GM23248 (cell line): ENCODE results near the gene NEGR1. TPM values are rescaled to one million over a fixed set of nuclear protein-coding genes. Genes with fewer than 3 reads are reported as not detected.

Source experiments
- DNase-seq: peaks from one replicate; pipeline ENCODE4 v3.0.0-alpha.2; 2015
- H2AFZ ChIP-seq: fragments of 200-600 bp; sonication (generic); 2 replicates; pipeline ENCODE4 v1.6.1; 2016; ENCODE audit warnings: antibody characterized with exemption
- H3F3A ChIP-seq: fragments of 200-600 bp; sonication (generic); 2 replicates; pipeline ENCODE4 v1.6.1; 2016; ENCODE audit warnings: mild to moderate bottlenecking, antibody characterized with exemption, mixed run types; ENCODE audit not compliant: insufficient read depth
- H3K27ac ChIP-seq: fragments of 200-600 bp; sonication (generic); 2 replicates; pipeline ENCODE4 v1.5.1; 2016; ENCODE audit warnings: mild to moderate bottlenecking
- H3K27me3 ChIP-seq: fragments of 200-600 bp; sonication (generic); replicated peaks from 2 replicates; pipeline ENCODE4 v1.6.1; 2016; ENCODE audit warnings: mild to moderate bottlenecking; ENCODE audit not compliant: insufficient read depth
- H3K36me3 ChIP-seq: fragments of 200-600 bp; sonication (generic); 2 replicates; pipeline ENCODE4 v1.6.1; 2016; ENCODE audit warnings: low read depth, mild to moderate bottlenecking
- H3K4me1 ChIP-seq: fragments of 200-600 bp; sonication (generic); 2 replicates; pipeline ENCODE4 v1.6.1; 2016; ENCODE audit warnings: mild to moderate bottlenecking; ENCODE audit not compliant: insufficient read depth
- H3K4me2 ChIP-seq: fragments of 200-600 bp; sonication (generic); one replicate; pipeline ENCODE4 v1.6.1; 2016; ENCODE audit warnings: mild to moderate bottlenecking; ENCODE audit not compliant: unreplicated experiment
- H3K4me3 ChIP-seq: fragments of 200-600 bp; sonication (generic); 2 replicates; pipeline ENCODE4 v1.5.1; 2016; ENCODE audit warnings: mild to moderate bottlenecking
- H3K79me2 ChIP-seq: fragments of 200-600 bp; sonication (generic); 2 replicates; pipeline ENCODE4 v1.6.1; 2016; ENCODE audit warnings: mild to moderate bottlenecking; ENCODE audit not compliant: insufficient read depth
- H3K9ac ChIP-seq: fragments of 200-600 bp; sonication (generic); 2 replicates; pipeline ENCODE4 v1.6.1; 2016; ENCODE audit warnings: mild to moderate bottlenecking
- H3K9me2 ChIP-seq: fragments of 200-600 bp; sonication (generic); 2 replicates; pipeline ENCODE4 v1.6.1; 2016; ENCODE audit warnings: mixed run types, mild to moderate bottlenecking, moderate library complexity; ENCODE audit not compliant: insufficient read depth
- H3K9me3 ChIP-seq: fragments of 200-600 bp; sonication (generic); one replicate; pipeline ENCODE4 v1.6.1; 2017; ENCODE audit warnings: low read depth
- H4K20me1 ChIP-seq: fragments of 200-600 bp; sonication (generic); 2 replicates; pipeline ENCODE4 v1.6.0; 2016; ENCODE audit not compliant: insufficient read depth
- EZH2 ChIP-seq: fragments of 200-600 bp; sonication (generic); IDR thresholded peaks from 2 replicates; pipeline ENCODE4 v1.6.1; 2018; ENCODE audit warnings: antibody characterized with exemption, mild to moderate bottlenecking; ENCODE audit not compliant: insufficient read depth, poor library complexity, severe bottlenecking
- EZH2phosphoT487 ChIP-seq: fragments of 200-600 bp; sonication (generic); IDR thresholded peaks from 2 replicates; pipeline ENCODE4 v1.6.1; 2018; ENCODE audit warnings: antibody characterized with exemption, moderate library complexity, mild to moderate bottlenecking, low read depth; ENCODE audit not compliant: insufficient read depth
- WGBS, 2 experiments: methylation state at CpG; one replicate each; pipeline ENCODE4 v1.1.6; 2015 to 2017; ENCODE audit warnings: low lambda C conversion rate in 2 of 2, low coverage in 1 of 2; ENCODE audit errors: missing lambda C conversion rate in 2 of 2; 5-methylcytosine and 5-hydroxymethylcytosine counted together
- in situ Hi-C: fragments of 300-500 bp; cut with MboI; formaldehyde crosslinking; loops from 2 replicates; pipeline ENCODE4 v1.15.0; 2020
- polyA plus RNA-seq: library from polyadenylated mRNA; unstranded; fragments of >200 nt; fragmentation: Nextera tagmentation; extraction: Ambion mirVana; gene quantifications from 2 replicates; pipeline ENCODE4 v1.2.1, GENCODE V29; 2016
- total RNA-seq: library from RNA; depleted of rRNA; stranded (reverse); fragments of >200 nt; shearing (Covaris generic); gene quantifications from 2 replicates; pipeline ENCODE4 v1.2.3, GENCODE V29; 2014

The NEGR1 gene
- total and polyA plus RNA-seq, 2 experiments from 2014 or later = 14.3 to 15.7 TPM

DNA sequence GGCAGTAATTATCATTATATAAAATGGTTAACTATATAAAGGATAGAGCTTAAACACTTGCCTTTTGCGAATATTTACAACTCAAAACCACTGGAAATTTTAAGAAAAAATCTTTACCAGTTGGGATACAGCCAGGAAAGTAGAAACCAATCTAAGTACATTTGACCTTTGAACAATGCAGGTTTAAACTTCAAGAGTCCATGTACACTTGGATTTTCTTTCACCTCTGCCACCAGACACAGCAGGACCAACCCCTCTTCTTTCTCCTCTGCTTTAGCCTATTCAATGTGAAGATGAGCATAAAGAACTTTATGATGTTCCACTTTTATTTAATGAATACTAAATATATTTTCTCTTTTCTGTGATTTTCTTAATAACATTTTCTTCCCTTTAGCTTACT, 361.1 kb downstream of the NEGR1 start:
- H3K4me1 ChIP-seq = no peaks in the 10 kb centered on the region
- in situ Hi-C loops = no loop called here
- DNase-seq = no peak
- no peak overlapping the region for H3K4me2 ChIP-seq
- no peaks in the 10 kb centered on the region for H3K27me3 ChIP-seq
- H3K9me3 ChIP-seq = no peaks in the 10 kb centered on the region
- no peak overlapping the region for H3K9ac ChIP-seq
- no peak overlapping the region for H2AFZ ChIP-seq
- H3F3A ChIP-seq = no peaks in the 10 kb centered on the region
- H3K4me3 ChIP-seq = no peak overlapping the region
- no peak for TF ChIP-seq EZH2phosphoT487
- TF ChIP-seq EZH2 = no peak
- WGBS, 2 experiments = 80 to 88% methylated on average over 1 of the region's 1 CpG
- no peak overlapping the region for H3K27ac ChIP-seq
- no peaks in the 10 kb centered on the region for H3K36me3 ChIP-seq
- H3K79me2 ChIP-seq = no peaks in the 10 kb centered on the region
- H4K20me1 ChIP-seq = no peaks in the 10 kb centered on the region
- no peaks in the 10 kb centered on the region for H3K9me2 ChIP-seq

DNA sequence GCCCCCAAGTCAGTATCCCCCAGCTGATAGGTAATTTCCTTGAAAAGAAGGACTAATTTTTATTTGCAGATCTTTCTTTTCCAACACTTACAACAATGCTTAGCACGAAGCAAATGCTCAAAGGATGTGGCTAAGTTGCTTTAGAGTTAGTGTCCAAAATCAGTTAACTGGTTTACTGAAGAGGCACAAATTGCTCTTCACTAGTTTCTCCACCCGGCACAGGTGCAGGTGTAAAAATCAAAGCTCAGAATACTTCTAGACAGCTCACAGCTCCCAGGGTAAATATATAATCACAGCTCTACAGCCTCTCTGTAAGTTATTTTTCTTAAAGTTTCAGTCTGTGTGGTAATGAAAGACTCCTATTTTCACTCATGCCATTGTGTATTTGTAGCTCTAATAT, 361.8 kb downstream of the NEGR1 start:
- Histone ChIP-seq H4K20me1 (no peaks in the 10 kb centered on the region), H2AFZ (no peak overlapping the region), H3K9ac (no peak overlapping the region), H3K4me3 (no peak overlapping the region), H3K27me3 (no peaks in the 10 kb centered on the region), H3K27ac (no peak overlapping the region), H3F3A (no peaks in the 10 kb centered on the region), H3K9me2 (no peaks in the 10 kb centered on the region), H3K36me3 (no peaks in the 10 kb centered on the region), H3K9me3 (no peaks in the 10 kb centered on the region), H3K4me1 (no peaks in the 10 kb centered on the region), H3K79me2 (no peaks in the 10 kb centered on the region), H3K4me2 (no peak overlapping the region)
- DNase-seq = no peak
- in situ Hi-C loops = no loop called here
- 83 to 91% methylated on average over 2 of the region's 2 CpGs for WGBS, 2 experiments
- no peak for TF ChIP-seq EZH2phosphoT487
- TF ChIP-seq EZH2 = no peak

DNA sequence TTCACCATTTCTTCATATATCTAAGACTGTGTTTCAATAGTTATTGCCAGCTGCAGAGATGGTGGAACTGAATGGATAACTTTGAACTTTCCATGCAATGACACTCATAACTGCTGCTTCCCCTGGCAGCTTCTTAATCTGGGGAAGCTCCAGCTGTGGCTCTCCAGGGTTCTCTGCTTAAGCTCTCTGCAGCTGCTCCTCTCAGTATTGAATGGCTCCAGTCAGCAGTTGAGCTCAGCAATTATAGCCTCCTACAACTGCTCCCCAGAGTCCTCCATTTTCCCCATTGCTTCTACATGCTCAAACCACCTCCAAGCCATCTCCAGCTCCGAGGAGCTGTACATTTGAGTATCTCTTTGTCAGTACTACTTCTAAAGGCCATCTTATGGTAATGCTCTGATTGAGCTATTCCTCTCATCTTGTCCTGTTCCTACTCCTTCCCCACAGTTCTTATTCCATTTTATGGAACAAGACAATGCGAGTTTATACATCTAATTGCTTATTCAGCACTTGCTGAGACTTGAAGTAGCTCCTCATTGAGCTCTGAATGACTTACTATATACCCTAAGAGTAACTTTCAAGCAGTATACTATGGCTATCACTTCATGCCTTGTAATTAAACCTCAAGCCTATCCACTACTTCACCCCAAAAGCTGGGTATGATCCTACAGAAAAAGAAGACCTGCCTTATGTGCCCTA, 362.4 kb downstream of the NEGR1 start:
- TF ChIP-seq EZH2phosphoT487 (no peak), EZH2 (no peak)
- no peak overlapping the region for H3K4me3 ChIP-seq
- 54 to 64% methylated on average over 2 of the region's 2 CpGs for WGBS, 2 experiments
- H3K9me2 ChIP-seq = no peaks in the 10 kb centered on the region
- H3K36me3 ChIP-seq = no peaks in the 10 kb centered on the region
- H3K79me2 ChIP-seq = no peaks in the 10 kb centered on the region
- no peak for DNase-seq
- in situ Hi-C loops = no loop called here
- H2AFZ ChIP-seq = no peak overlapping the region
- H3K27ac ChIP-seq = no peak overlapping the region
- H3K27me3 ChIP-seq = no peaks in the 10 kb centered on the region
- H4K20me1 ChIP-seq = no peaks in the 10 kb centered on the region
- H3K4me2 ChIP-seq = no peak overlapping the region
- no peaks in the 10 kb centered on the region for H3K4me1 ChIP-seq
- H3K9me3 ChIP-seq = no peaks in the 10 kb centered on the region
- no peaks in the 10 kb centered on the region for H3F3A ChIP-seq
- no peak overlapping the region for H3K9ac ChIP-seq

DNA sequence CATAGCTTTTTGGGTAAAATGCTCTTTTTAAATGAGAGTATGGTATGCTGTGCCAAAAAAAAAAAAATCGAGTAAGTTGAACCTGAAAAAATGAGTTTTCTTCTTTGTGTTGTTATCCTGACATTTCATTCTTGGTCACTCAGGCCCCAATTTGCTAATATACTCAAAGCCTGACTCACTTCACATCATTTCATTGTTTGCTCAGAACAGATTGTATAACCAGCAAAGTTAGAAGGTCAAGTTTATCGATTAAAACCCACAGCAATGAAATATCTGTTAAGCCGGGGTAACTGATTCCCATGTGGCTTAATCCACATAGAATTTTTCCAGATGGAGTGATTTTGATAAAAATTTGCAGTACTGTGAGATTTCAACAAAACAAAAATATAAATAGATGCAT, 363.7 kb downstream of the NEGR1 start:
- no peak overlapping the region for H3K4me3 ChIP-seq
- in situ Hi-C loops = no loop called here
- no peaks in the 10 kb centered on the region for H4K20me1 ChIP-seq

More for the DNA sequence above, 363.7 kb downstream of the NEGR1 start:
- Histone ChIP-seq H3K9ac (no peak overlapping the region), H3K9me2 (no peaks in the 10 kb centered on the region), H3K36me3 (no peaks in the 10 kb centered on the region), H3K4me1 (no peaks in the 10 kb centered on the region), H3F3A (no peaks in the 10 kb centered on the region), H3K27me3 (no peaks in the 10 kb centered on the region), H3K4me2 (no peak overlapping the region), H2AFZ (no peak overlapping the region), H3K79me2 (no peaks in the 10 kb centered on the region), H3K9me3 (no peaks in the 10 kb centered on the region), H3K27ac (no peak overlapping the region)
- 72 to 77% methylated on average over 3 of the region's 3 CpGs for WGBS, 2 experiments
- DNase-seq = no peak
- TF ChIP-seq EZH2 = no peak
- TF ChIP-seq EZH2phosphoT487 = no peak
